ENCODE measurements around the gene MX2. TPM values are rescaled to one million over a fixed set of nuclear protein-coding genes. Genes with fewer than 3 reads are reported as not detected.

MX2 gene
- total and polyA plus RNA-seq, 9 of the 15 experiments (the other 6 are each of a cell fraction or from before 2014, with no cell fraction given): 0.10 to 0.95 (median 0.47) TPM; not detected in 1

GRCh38 chr21:41405321-41405720, 43.5 kb downstream of the MX2 start:
- BruUV-seq (replicated peaks): no TSS peak
- 2% methylated on average over 4 of the region's 4 CpGs for WGBS (ENCODE audit: insufficient coverage, low coverage, missing lambda C conversion rate)

More at GRCh38 chr21:41405321-41405720, 43.5 kb downstream of the MX2 start:
- Histone ChIP-seq H3K4me2 (ENCODE audit: insufficient read depth, low read length) (no peak overlapping the region), H3K36me3 (ENCODE audit: control insufficient read depth, insufficient read depth, low read length) (no peaks in the 10 kb centered on the region), H3K9me1 (ENCODE audit: control insufficient read depth, insufficient read depth, low read length) (no peaks in the 10 kb centered on the region), H2AFZ (ENCODE audit: low read depth, low read length) (no peak overlapping the region), H3K79me2 (ENCODE audit: control insufficient read depth, insufficient read depth, low read length) (no peaks in the 10 kb centered on the region), H3K27ac (ENCODE audit: extremely low read depth, low read depth, low read length) (no peak overlapping the region), H3K27me3 (ENCODE audit: control insufficient read depth in 2 of 2, insufficient read depth in 2 of 2, low read length in 2 of 2) (peaks cover 18 to 38% of the 10 kb centered on the region in 2 experiments; a peak in 3 of 5 replicates), H3K9ac (ENCODE audit: insufficient read depth in 1 of 2, low read depth in 2 of 2, low read length in 2 of 2) (no peak overlapping the region), H4K20me1 (replicated peaks; ENCODE audit: control insufficient read depth, insufficient read depth, low read length) (no peaks in the 10 kb centered on the region), H3K4me1 (replicated peaks in 1 of 2; ENCODE audit: control insufficient read depth in 2 of 2, insufficient read depth in 2 of 2, low read length in 2 of 2) (no peaks in the 10 kb centered on the region), H3K9me3 (replicated peaks; ENCODE audit: control insufficient read depth, insufficient read depth, low read depth, low read length) (no peaks in the 10 kb centered on the region), H3K4me3 (no peak overlapping the region)
- FAIRE-seq (no peak), DNase-seq (ENCODE audit: extremely low read depth in 1 of 4, low spot score in 3 of 4) (no peak), ATAC-seq (no peak)
- intact Hi-C loops (cut with micrococcal nuclease): no loop called here
- in situ Hi-C loops (cut with MboI): no loop called here
- POLR2A ChIA-PET: no interaction called here
- TF ChIP-seq TAF1 (IDR thresholded peaks at IDR 0.05; ENCODE audit: control insufficient read depth, extremely low read depth, insufficient read depth, low read length, severe bottlenecking): no peak
- TF ChIP-seq ZEB2 (IDR thresholded peaks at IDR 0.05): no peak
- TF ChIP-seq SMARCC2 (IDR thresholded peaks at IDR 0.05; ENCODE audit: low read depth): no peak
- no peak for TF ChIP-seq ZNF174 (CRISPR knock-in tag; IDR thresholded peaks at IDR 0.05)
- no peak for TF ChIP-seq BRD4 (IDR thresholded peaks at IDR 0.05)
- TF ChIP-seq DLX4 (CRISPR knock-in tag; IDR thresholded peaks at IDR 0.05): no peak
- TF ChIP-seq STAT5A (IDR thresholded peaks at IDR 0.05; ENCODE audit: borderline replicate concordance, low read length): no peak
- TF ChIP-seq TGIF2 (CRISPR knock-in tag; IDR thresholded peaks at IDR 0.05): no peak
- no peak for TF ChIP-seq ZNF589 (CRISPR knock-in tag; IDR thresholded peaks at IDR 0.05; ENCODE audit: low read depth)
- TF ChIP-seq ZKSCAN3 (CRISPR knock-in tag; IDR thresholded peaks at IDR 0.05): no peak
- TF ChIP-seq, protein P1, sequence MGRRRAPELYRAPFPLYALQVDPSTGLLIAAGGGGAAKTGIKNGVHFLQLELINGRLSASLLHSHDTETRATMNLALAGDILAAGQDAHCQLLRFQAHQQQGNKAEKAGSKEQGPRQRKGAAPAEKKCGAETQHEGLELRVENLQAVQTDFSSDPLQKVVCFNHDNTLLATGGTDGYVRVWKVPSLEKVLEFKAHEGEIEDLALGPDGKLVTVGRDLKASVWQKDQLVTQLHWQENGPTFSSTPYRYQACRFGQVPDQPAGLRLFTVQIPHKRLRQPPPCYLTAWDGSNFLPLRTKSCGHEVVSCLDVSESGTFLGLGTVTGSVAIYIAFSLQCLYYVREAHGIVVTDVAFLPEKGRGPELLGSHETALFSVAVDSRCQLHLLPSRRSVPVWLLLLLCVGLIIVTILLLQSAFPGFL (CRISPR knock-in tag; IDR thresholded peaks at IDR 0.05): no peak
- TF ChIP-seq NFATC3 (IDR thresholded peaks at IDR 0.05): no peak
- TF ChIP-seq JUND (IDR thresholded peaks at IDR 0.05; ENCODE audit: borderline replicate concordance, low read depth, low read length): no peak
- no peak for TF ChIP-seq JUND (tag; IDR thresholded peaks at IDR 0.05; ENCODE audit: borderline replicate concordance, low read depth, low read length)
- TF ChIP-seq ZNF239 (CRISPR knock-in tag; IDR thresholded peaks at IDR 0.05): no peak
- TF ChIP-seq ZBTB34 (CRISPR knock-in tag; IDR thresholded peaks at IDR 0.05): no peak
- CTCF ChIA-PET (ENCODE audit: low intra/inter-chr PET ratio): no interaction called here

Measured in K562 (cell line).